DMS 273 (cell line): ENCODE results near the gene FBXL13.
"Not testable (repeated sequence)": the region's sequence is repeated elsewhere in the genome, so short reads cannot be mapped to it uniquely, and the experiment has no call there.

Source experiments
- DNase-seq: peaks from one replicate; lab custom pipeline; 2025; ENCODE audit not compliant: unreplicated experiment; lab: John Stamatoyannopoulos, UW

FBXL13 gene

GRCh38 chr7:102829075-102829474 lies 245.5 kb downstream of the FBXL13 start:
- no peak for DNase-seq

GRCh38 chr7:102828286-102828685 lies 246.3 kb downstream of the FBXL13 start:
- DNase-seq, result no peak

GRCh38 chr7:102823390-102824119 lies 251.0 kb downstream of the FBXL13 start:
- no peak for DNase-seq

- DNase-seq, result no peak
Measured at GRCh38 chr7:102821994-102822747, 252.4 kb downstream of the FBXL13 start.

- no peak for DNase-seq
Measured at GRCh38 chr7:102819151-102819550, 255.4 kb downstream of the FBXL13 start.

GRCh38 chr7:102817616-102818573 lies 256.7 kb downstream of the FBXL13 start:
- no peak for DNase-seq

- DNase-seq, result no peak
Measured at GRCh38 chr7:102814025-102814471, 260.5 kb downstream of the FBXL13 start.

GRCh38 chr7:102813191-102814024 lies 261.2 kb downstream of the FBXL13 start:
- no peak for DNase-seq

GRCh38 chr7:102811942-102812678 lies 262.5 kb downstream of the FBXL13 start:
- DNase-seq, result no peak

GRCh38 chr7:102810916-102811315 lies 263.7 kb downstream of the FBXL13 start:
- DNase-seq, result no peak

GRCh38 chr7:102806613-102807012 lies 268.0 kb downstream of the FBXL13 start:
- DNase-seq, result no peak

GRCh38 chr7:102795987-102796595 lies 278.5 kb downstream of the FBXL13 start:
- not testable (repeated sequence) for DNase-seq

- not testable (repeated sequence) for DNase-seq
Measured at GRCh38 chr7:102794567-102794966, 280.0 kb downstream of the FBXL13 start.

- DNase-seq, result not testable (repeated sequence)
Measured at GRCh38 chr7:102791831-102792230, 282.8 kb downstream of the FBXL13 start.

GRCh38 chr7:102791367-102791766 lies 283.2 kb downstream of the FBXL13 start:
- not testable (repeated sequence) for DNase-seq

GRCh38 chr7:102790364-102791100 lies 284.1 kb downstream of the FBXL13 start:
- DNase-seq, result not testable (repeated sequence)

- not testable (repeated sequence) for DNase-seq
Measured at GRCh38 chr7:102788770-102789169, 285.8 kb downstream of the FBXL13 start.

GRCh38 chr7:102780926-102781325 lies 293.7 kb downstream of the FBXL13 start:
- not testable (repeated sequence) for DNase-seq
